Lower lobe of right lung (tissue), 2 donors: ENCODE results near the gene HSPH1. TPM values are rescaled to one million over a fixed set of nuclear protein-coding genes. Genes with fewer than 3 reads are reported as not detected.

ENCODE experiments used
- ATAC-seq, 2 donors: fragments of 200-7000 bp; cut with Tn5 transposase; one replicate each; pipeline ENCODE4 v1.9.1; 2020 to 2022; ENCODE audit warnings: mild to moderate bottlenecking in 2 of 2, moderate library complexity in 2 of 2
- DNase-seq: peaks from one replicate; pipeline ENCODE4 v3.0.0-alpha.2; 2020
- H3K27ac ChIP-seq: fragments of 200-600 bp; one replicate; pipeline ENCODE4 v1.8.0; 2022
- H3K27me3 ChIP-seq: fragments of 200-600 bp; one replicate; pipeline ENCODE4 v1.8.0; 2022; ENCODE audit warnings: low read depth
- H3K36me3 ChIP-seq: fragments of 200-600 bp; one replicate; pipeline ENCODE4 v1.8.0; 2022; ENCODE audit warnings: mild to moderate bottlenecking
- H3K4me1 ChIP-seq: fragments of 200-600 bp; one replicate; pipeline ENCODE4 v1.8.0; 2022
- H3K4me3 ChIP-seq: fragments of 200-600 bp; one replicate; pipeline ENCODE4 v1.8.0; 2022; ENCODE audit warnings: mild to moderate bottlenecking
- H3K9me3 ChIP-seq: fragments of 200-600 bp; one replicate; pipeline ENCODE4 v1.8.0; 2022
- intact Hi-C: fragments of 100-400 bp; cut with DNase I; formaldehyde crosslinking; loops from one replicate; pipeline ENCODE4 v1.11.0; 2022
- total RNA-seq: library from RNA; stranded (reverse); fragmentation: NEBNext Ultra II Directional; extraction: Animal tissue kit (Norgen Biotek cat#: 25700); gene quantifications from one replicate; pipeline ENCODE4 v1.2.1, GENCODE V29; 2021
- TF ChIP-seq, protein P1 (sequence below): fragments of 200-600 bp; IDR thresholded peaks from one replicate; pipeline ENCODE4 v1.8.0; 2022; ENCODE audit warnings: antibody characterized with exemption, mild to moderate bottlenecking
- donor health status: DM: no; HTN: yes; CAD: no; lungs with severe emphysema.

HSPH1 gene
- total RNA-seq, 1 donor from 2014 or later: 108 TPM

DNA sequence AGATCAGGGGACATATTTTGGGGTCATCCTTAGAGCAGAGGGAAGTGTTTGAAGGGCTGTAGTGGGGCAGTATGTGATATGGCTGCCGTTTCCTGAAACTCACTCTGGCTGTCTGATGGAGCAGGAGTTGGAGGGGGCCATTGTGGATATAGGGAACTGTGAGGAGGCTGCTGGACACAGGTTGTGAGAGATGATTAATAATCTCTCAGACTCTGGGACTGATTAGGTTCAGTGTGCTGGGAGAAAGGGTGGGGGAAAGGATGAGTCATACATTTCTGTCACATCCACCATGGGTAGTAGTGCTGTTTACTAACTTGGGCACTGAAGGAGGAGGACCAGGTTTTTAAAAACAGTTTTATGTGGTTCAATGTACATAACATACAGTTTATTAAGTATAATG, 42.9 kb upstream of the HSPH1 start:
- Histone ChIP-seq H3K27ac (no peak overlapping the region), H3K36me3 (no peaks in the 10 kb centered on the region), H3K4me3 (no peak overlapping the region), H3K9me3 (no peaks in the 10 kb centered on the region), H3K4me1 (peaks cover 30% of the 10 kb centered on the region), H3K27me3 (no peaks in the 10 kb centered on the region)
- TF ChIP-seq, protein P1, sequence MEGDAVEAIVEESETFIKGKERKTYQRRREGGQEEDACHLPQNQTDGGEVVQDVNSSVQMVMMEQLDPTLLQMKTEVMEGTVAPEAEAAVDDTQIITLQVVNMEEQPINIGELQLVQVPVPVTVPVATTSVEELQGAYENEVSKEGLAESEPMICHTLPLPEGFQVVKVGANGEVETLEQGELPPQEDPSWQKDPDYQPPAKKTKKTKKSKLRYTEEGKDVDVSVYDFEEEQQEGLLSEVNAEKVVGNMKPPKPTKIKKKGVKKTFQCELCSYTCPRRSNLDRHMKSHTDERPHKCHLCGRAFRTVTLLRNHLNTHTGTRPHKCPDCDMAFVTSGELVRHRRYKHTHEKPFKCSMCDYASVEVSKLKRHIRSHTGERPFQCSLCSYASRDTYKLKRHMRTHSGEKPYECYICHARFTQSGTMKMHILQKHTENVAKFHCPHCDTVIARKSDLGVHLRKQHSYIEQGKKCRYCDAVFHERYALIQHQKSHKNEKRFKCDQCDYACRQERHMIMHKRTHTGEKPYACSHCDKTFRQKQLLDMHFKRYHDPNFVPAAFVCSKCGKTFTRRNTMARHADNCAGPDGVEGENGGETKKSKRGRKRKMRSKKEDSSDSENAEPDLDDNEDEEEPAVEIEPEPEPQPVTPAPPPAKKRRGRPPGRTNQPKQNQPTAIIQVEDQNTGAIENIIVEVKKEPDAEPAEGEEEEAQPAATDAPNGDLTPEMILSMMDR: no peak
- no peak for ATAC-seq
- intact Hi-C loops: no loop called here
- no peak for DNase-seq

GRCh38 chr13:31201341-31202031, 39.8 kb upstream of the HSPH1 start:
- no peaks in the 10 kb centered on the region for H3K27me3 ChIP-seq
- peak overlapping the region; percentile 79 for H3K4me3 ChIP-seq
- no peaks in the 10 kb centered on the region for H3K9me3 ChIP-seq
- TF ChIP-seq, protein P1: no peak
- peak overlapping the region; percentile 94 for H3K27ac ChIP-seq
- ATAC-seq (no peak), DNase-seq (no peak)
- peaks cover 12% of the 10 kb centered on the region for H3K4me1 ChIP-seq
- intact Hi-C loops: no loop called here
- H3K36me3 ChIP-seq: no peaks in the 10 kb centered on the region

GRCh38 chr13:31200637-31200971, 38.9 kb upstream of the HSPH1 start:
- no peaks in the 10 kb centered on the region for H3K36me3 ChIP-seq
- ATAC-seq: peak; percentile 60 to 73
- TF ChIP-seq, protein P1: no peak
- DNase-seq: peak; percentile 73
- peak overlapping the region; percentile 79 for H3K4me3 ChIP-seq
- H3K9me3 ChIP-seq: no peaks in the 10 kb centered on the region
- peaks cover 12% of the 10 kb centered on the region for H3K4me1 ChIP-seq
- H3K27me3 ChIP-seq: no peaks in the 10 kb centered on the region
- H3K27ac ChIP-seq: peak overlapping the region; percentile 94
- intact Hi-C loops: no loop called here

DNA sequence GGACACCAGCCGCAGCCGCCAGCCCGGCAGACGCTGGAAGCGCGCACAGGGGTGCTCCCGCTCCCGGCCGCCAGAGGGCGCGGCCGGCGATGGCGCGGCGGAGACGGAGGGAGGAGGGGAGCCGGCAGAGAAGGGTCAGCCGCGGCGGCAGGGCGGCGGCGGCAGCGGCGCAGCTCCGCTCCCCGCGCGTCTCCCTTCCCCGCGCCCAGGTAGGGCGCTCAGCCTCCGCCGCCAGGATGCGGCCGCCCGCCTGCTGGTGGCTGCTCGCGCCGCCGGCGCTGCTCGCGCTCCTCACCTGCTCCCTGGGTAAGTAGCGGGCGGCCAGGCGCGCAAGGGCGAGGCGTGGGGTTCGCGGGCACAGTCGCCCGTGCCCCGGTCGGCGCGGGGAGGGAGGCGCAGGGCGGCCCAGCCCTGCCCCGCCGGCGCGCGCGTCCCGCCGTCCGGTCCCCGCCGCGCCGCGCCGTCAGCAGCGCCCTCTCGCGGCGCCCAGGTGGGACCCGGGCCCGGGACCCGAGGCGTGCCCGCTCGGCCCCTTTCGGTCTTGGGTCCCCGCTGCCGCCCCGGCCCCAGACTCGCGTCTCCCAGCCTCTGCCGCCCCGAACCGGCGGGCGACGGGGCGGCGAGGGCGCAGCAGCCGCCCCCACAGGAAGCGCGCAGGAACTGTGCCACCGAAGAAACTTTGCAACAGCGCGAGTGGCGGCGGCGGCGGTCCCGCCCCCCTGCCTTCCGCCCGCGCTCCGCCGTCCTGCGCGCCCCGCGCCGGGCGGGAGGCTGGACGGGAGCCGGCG, 38.3 kb upstream of the HSPH1 start, which contains the start of gene B3GLCT:
B3GLCT (plus strand) TSS at position 127 of the 788 bp plus-strand sequence; CDS start at position 237, 110 bp downstream.
- no peaks in the 10 kb centered on the region for H3K9me3 ChIP-seq
- H3K36me3 ChIP-seq: no peaks in the 10 kb centered on the region
- H3K4me1 ChIP-seq: peaks cover 12% of the 10 kb centered on the region
- intact Hi-C loops: no loop called here
- H3K27me3 ChIP-seq: no peaks in the 10 kb centered on the region
- peak within 1 kb of the TSS; percentile 79 for H3K4me3 ChIP-seq
- TF ChIP-seq, protein P1: peak; percentile 92
- H3K27ac ChIP-seq: peak within 1 kb of the TSS; percentile 94
- ATAC-seq (peak; percentile 94 to 96), DNase-seq (peak; percentile 86)

GRCh38 chr13:31199527-31199848, 37.8 kb upstream of the HSPH1 start:
- no peak for ATAC-seq
- DNase-seq: no peak
- intact Hi-C loops: no loop called here
- Histone ChIP-seq H3K4me3 (peak overlapping the region; percentile 79), H3K27me3 (no peaks in the 10 kb centered on the region), H3K27ac (peak overlapping the region; percentile 94), H3K9me3 (no peaks in the 10 kb centered on the region), H3K36me3 (no peaks in the 10 kb centered on the region), H3K4me1 (peaks cover 12% of the 10 kb centered on the region)
- TF ChIP-seq, protein P1: no peak
